ENCODE results near the gene NAPSA.
"Not testable (repeated sequence)": the region's sequence is repeated elsewhere in the genome, so short reads cannot be mapped to it uniquely, and the experiment has no call there.

NAPSA gene

GRCh38 chr19:50330365-50331078 lies 34.9 kb downstream of the NAPSA start:
- peak; percentile 7 for DNase-seq (ENCODE audit: low spot score)

GRCh38 chr19:50329926-50330294 lies 35.5 kb downstream of the NAPSA start:
- DNase-seq (ENCODE audit: low spot score), result not testable (repeated sequence)

- peak; percentile 66 for DNase-seq (ENCODE audit: low spot score)
Measured at GRCh38 chr19:50329146-50329925, 36.1 kb downstream of the NAPSA start, which contains the start of gene KCNC3. KCNC3 (minus strand) TSS chr19:50329377; CDS start chr19:50329082, 295 bp downstream.

GRCh38 chr19:50328873-50329145 lies 36.6 kb downstream of the NAPSA start:
- no peak for DNase-seq (ENCODE audit: low spot score)

- no peak for DNase-seq (ENCODE audit: low spot score)
Measured at GRCh38 chr19:50328224-50328872, 37.1 kb downstream of the NAPSA start.

GRCh38 chr19:50327461-50328223 lies 37.8 kb downstream of the NAPSA start:
- DNase-seq (ENCODE audit: low spot score), result no peak

GRCh38 chr19:50327013-50327412 lies 38.4 kb downstream of the NAPSA start:
- DNase-seq (ENCODE audit: low spot score), result no peak

- no peak for DNase-seq (ENCODE audit: low spot score)
Measured at GRCh38 chr19:50326101-50326664, 39.3 kb downstream of the NAPSA start.

GRCh38 chr19:50325310-50326100 lies 39.9 kb downstream of the NAPSA start:
- DNase-seq (ENCODE audit: low spot score), result peak; percentile 21

- no peak for DNase-seq (ENCODE audit: low spot score)
Measured at GRCh38 chr19:50324331-50324730, 41.1 kb downstream of the NAPSA start.

GRCh38 chr19:50323782-50324133 lies 41.7 kb downstream of the NAPSA start:
- no peak for DNase-seq (ENCODE audit: low spot score)

GRCh38 chr19:50322931-50323781 lies 42.3 kb downstream of the NAPSA start:
- DNase-seq (ENCODE audit: low spot score), result no peak

GRCh38 chr19:50322234-50322633 lies 43.2 kb downstream of the NAPSA start:
- DNase-seq (ENCODE audit: low spot score), result no peak

- no peak for DNase-seq (ENCODE audit: low spot score)
Measured at GRCh38 chr19:50321831-50322230, 43.6 kb downstream of the NAPSA start.

- no peak for DNase-seq (ENCODE audit: low spot score)
Measured at GRCh38 chr19:50320596-50320995, 44.8 kb downstream of the NAPSA start.

- DNase-seq (ENCODE audit: low spot score), result no peak
Measured at GRCh38 chr19:50320051-50320450, 45.4 kb downstream of the NAPSA start.

- DNase-seq (ENCODE audit: low spot score), result no peak
Measured at GRCh38 chr19:50319156-50319555, 46.3 kb downstream of the NAPSA start.

- no peak for DNase-seq (ENCODE audit: low spot score)
Measured at GRCh38 chr19:50318438-50318837, 47.0 kb downstream of the NAPSA start.

GRCh38 chr19:50317115-50317514 lies 48.3 kb downstream of the NAPSA start:
- DNase-seq (ENCODE audit: low spot score), result no peak

GRCh38 chr19:50315773-50316448 lies 49.5 kb downstream of the NAPSA start:
- DNase-seq (ENCODE audit: low spot score), result no peak

Measured in hematopoietic multipotent progenitor cell treated with erythropoietin and hydrocortisone succinate and interleukin-3 and kit ligand, for 17 days (in vitro differentiated cells).